A204.1 (cell line): ENCODE measurements around the gene AP1G1.

Experiments used
- FAIRE-seq: peaks from 2 replicates; lab custom pipeline; 2012; peaks lifted over from hg19 to GRCh38; lab: Jason Lieb, UNC

Gene AP1G1

DNA sequence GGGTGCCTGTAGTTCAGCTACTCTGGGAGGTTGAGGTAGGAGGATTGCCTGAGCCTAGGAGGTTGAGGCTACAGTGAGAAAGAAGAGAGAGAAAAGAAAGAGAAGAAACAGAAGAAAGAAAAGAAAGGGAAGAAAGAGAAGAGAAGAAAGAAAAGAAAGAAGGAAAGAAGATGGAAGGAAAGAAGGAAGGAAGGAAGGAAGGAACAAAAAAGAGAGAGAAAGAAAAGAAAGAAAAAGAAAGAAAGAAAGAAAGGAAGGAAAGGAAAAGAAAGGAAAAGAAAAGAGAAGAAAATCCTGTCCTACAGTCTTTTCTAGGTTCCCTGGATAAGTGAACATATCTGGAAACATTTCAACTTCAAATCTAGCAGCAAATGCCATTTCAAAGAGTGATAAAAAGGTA, 54.5 kb downstream of the AP1G1 start:
- FAIRE-seq: no peak

DNA sequence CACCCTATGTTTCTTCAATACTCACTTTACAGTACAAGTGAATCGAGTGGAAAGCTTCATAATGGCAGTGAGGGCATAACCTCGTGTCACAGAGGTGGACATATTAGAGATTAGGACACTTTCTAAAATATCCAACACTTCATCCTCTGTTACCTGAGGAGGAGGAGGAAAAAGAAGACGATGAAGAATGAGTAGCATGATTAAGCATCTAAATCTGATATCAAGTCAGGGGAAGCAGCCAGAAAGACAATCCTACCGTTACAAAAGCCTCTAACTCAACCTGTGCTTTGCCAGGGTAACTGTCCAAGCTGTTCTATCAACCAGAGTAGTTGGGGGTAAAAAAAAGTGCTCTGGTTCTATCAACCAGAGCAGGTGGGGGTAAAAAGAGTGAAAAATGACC, 60.4 kb downstream of the AP1G1 start:
- no peak for FAIRE-seq

DNA sequence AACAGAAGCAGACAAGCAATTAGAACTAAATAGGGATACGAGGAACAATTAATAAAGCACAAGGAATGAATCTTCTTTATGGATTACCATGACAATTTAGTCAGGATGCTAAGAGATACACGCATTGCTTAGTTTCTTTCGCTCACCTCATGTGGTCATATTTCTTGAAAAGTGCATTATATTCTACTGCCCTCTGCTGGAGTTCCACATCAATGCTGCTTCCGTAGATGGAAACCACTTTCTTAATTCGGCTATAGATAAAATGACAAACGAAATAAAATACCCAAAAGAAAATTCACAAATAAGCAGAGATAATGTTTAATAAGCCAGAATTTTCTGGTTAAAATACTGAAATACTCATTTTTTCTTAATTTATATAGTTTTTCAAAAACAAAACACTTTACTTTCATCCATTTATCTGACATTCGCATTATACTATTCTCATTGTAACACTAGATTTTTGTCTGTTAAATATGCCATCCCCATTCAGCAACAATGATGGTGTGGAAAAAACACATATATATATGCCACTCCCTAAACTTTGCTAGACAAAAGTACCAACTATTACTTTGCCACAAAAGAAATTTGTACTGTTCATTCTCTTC, 62.1 kb downstream of the AP1G1 start:
- peak; percentile 92 for FAIRE-seq

DNA sequence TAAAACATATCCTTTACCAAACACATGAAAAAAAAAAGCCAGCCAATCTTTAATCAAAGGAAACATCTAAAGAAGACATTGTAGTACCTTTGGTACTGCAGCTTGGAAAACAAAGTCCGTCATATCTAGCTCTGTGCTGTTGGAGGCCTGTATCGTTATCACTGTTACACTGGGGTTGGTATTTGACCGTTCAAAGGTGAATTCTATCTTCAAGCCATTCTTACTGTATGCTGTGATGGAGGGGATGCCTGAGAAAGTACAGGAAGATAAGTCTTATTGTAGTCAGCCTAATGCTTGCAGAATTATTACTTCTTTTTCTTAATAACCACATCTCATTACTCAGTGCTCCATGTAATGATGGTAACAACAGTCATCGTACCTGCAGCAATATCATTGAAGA, 69.8 kb downstream of the AP1G1 start:
- FAIRE-seq: no peak

DNA sequence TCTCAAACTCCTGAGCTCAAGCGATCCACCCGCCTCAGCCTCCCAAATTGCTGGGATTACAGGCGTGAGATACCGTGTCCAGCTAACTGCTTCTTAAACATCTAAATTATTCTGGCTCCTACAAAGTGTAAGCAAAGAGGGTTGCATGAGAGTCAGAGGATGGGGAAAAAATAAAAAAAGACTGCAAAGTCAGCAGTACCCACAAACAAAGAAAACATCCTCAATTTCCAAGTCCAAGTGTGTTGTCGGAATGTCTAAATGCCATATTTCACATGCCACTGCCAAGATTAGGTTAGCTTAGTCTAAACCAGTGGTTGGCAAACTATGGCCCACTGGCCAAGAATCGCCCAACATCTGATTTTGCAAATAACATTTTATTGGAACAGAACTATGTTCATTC, 71.1 kb downstream of the AP1G1 start:
- FAIRE-seq: no peak

DNA sequence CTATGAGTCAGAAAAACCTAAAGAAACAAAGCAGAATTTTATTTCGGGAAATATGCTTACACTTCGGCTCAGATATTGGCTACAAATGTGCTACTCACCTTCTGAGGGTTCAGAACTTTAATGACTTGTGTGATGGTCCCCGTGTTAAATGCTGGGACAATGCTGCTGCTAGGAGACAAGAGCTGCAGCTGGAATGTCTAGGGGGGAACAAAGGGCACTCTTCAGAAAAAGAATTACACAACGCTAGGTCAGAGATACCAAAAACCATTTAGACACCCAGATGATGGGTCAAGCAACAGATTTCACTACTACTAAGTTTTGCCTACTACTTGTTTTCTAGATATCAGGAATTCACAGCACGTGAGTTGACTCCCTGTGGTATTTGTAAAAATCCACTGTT, 74.1 kb downstream of the AP1G1 start:
- no peak for FAIRE-seq

DNA sequence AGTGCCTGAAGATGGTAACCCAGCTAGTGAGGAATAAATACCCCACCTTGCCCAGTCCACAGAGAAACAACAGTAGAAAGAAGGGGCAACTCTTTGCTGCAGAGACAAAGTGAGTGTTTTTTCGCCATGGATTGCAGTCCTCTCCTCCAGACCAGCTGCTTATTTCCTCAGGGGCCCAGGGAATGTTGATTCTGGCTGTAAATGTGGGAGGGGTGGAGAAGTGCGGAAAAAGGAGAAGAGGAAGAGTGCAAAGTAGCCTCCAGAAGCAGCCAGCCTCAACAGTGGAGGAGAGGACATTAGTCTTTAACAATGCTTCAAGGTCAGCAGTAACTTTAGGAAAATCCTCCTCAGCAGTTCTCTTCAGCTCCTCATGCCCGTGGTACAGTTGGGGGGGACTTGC, 76.0 kb downstream of the AP1G1 start:
- no peak for FAIRE-seq

DNA sequence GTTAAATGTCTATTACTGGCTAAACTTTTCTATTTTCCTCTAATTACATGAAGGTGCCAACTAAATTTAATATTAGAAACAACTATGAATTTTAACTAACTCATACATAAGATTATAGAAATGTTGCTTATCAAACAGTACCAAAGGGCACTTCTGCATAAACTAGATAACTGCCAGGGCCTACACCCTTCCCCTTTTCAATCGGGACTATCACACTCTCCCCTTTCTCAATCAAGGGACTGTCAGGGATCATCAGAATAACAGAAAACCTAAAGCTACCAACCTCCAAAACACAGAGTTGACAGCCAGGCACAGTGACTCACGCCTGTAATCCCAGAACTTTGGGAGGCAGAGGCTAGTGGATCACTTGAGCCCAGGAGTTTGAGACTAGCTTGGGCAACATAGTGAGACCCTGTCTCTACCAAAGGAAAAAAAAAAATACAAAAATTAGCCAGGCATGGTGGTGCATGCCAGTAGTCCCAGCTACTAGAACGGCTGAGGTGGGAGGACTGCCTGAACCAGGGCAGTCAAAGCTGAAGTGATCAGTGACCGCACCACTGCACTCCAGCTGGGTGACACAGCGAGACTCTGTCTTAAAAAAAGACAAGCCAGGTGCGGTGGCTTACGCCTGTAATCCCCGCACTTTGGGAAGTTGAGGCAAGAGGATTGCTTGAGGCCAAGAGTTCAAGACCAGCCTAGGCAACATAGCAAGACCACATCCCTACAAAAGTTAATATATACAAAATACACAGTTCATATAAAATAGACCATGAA, 80.9 kb downstream of the AP1G1 start:
- FAIRE-seq: no peak

DNA sequence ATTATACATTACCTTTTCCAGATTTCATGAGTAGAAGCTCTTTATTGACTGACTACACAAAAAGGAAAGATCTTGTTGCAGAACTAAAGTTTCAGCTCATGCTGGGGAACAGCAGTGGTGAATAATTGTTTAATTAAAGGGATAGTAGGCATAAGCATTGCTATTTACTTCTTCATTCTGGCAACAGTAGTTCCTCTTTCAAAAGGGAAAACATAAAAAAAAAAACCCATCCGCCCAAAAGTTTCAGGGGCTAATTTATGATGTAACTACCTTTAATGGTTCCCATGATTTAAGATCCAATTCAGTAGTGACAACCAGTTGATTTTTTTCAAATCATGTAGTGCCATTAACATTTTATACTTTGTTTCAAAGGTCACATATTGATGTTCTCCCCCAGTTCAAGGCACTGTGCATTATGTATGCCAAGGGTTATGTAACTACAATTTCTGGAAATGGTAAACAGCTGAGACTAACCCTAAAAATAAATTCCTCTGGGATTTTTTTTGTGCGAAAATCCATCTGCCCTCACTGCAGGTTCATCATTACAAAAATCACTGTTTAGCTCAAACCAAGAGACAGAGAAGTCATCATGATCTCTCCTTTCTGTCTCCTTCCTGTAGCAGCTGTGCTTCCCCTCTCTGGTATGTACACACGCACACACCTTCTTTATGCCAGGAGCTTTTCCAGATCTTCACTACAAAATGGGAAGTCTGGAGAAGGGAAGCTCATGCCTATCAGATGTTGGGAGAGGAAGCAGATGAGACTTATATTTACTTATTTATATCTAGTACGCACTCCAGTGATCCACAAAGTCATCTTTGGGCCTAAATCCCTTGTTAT, 81.9 kb downstream of the AP1G1 start:
- FAIRE-seq: no peak

DNA sequence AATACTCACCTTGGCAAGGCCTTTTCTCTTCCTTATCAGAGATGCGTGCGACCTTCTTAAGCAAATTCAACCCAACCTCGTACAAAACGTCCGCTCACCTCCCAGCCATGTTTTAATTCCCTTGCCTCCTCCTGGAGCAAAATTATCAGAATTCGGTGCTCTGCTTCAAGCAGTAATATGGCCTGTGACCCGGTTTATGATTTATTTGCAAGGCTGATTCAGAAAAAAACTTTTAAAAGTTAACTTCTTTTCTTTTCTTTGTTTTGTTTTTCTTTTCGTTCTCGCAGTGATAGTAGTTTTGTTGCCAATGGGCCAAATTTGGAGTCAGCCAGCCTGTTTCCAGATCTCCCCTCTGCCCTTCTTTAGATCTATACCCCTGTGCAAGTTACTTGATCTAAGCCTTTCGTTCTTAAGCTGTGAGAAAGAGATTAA, 84.3 kb downstream of the AP1G1 start, which contains the start of gene PHLPP2:
PHLPP2 (minus strand) TSS at position 382 of the 432 bp plus-strand sequence. CDS start 9,906 bp downstream, outside the sequence.
- FAIRE-seq: no peak

DNA sequence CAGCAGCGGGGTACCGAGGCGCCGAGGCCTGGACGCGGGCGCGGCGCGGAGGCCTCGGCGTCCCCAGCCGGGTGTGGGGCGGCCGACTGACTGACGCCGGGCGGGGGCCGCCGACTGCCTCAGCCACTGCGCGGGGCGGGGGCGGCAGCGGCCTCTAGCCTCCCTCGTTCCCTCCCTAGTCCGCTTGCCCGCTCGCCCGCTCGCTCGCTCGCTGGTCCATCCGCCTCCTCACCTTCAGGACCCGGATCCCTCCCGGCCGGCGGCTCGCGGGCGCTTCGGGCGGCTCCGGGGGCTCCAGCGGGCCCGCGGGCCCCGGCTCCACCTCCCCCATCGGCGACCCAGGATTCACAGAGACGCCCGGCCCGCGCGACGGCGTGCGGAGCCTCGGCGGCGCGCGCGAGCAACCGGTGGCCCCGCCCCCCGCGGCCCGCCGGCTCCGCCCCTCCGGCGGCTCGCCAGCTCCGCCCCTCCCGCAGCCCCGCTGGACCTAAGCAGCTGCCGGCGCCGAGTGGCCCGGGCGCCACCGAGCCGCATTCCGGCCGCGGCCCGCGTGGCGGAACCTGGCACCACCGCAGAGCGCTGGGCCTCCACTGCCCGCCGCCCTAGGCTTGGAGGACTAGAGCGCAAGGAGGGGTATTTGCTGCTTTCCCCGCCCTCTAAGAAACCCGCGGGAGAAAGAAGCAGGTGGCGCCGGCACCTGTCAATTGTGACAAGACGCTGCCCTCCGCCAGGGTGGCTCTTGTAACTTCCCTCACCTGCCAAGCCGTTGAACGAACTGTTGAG, 84.9 kb downstream of the AP1G1 start:
- no peak for FAIRE-seq

DNA sequence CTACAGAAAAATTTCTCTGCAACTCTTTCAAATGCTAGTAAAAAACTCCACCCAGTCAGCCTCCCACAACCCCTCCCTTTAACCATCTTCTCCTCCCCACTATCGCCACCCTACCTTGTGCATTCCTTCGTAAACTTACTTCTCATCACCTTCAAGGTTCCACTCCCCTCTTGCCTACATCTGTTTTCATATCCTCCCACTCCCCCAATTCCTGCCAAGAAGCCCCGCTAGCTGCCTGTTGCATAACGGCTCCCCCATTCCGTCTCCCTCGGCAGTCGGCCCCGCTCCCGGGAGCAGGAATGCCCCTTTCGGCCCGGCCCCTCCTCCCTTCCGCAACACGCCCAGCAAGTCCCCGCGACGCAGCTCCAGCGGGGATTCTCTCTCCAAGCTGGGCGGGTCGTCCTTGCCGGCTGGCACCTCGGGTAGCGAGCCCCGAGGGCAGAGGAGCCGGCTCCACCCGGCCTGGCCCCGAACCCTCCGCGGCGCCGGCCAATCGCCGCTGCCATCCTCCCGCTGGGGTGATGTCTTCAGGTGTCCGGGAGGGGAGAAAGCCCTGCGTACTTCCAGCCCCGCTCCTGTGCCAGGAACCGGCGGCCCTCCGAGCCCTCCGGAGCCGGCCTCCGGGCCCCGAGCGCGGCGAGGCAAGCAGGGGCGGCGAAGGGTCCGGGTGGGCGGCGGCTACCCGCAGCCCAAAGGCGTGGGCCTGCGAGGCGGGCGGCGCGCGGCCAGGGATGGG, 85.7 kb downstream of the AP1G1 start:
- FAIRE-seq: no peak

DNA sequence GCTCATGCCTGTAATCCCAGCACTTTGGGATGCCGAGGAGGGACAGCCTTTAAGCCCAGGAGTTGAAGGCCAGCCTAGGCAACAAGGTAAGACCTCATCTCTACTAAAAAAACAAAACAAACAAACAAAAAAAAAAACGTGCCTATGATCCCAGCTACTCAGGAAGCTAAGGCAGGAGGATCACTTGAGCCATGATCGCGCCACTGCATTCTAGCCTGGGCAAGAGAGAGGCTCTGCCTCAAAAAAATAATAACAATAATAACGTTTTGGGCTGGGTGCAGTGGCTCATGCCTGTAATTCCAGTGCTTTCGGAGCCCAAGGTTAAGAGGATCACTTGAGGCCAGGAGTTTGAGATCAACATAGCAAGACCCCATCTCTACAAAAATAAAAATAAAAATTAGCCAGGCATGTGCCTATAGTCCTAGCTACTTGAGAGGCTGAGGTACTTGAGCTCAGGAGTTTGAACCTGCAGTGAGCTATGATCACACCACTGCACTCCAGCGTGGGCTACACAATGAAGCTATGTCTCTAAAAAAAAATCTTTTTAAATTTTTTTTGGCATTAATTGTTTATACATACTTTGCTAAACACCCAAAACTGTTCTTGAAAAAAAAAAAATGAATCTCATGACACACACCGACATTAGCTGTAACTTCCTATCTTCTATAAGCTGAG, 87.4 kb downstream of the AP1G1 start:
- FAIRE-seq: no peak

DNA sequence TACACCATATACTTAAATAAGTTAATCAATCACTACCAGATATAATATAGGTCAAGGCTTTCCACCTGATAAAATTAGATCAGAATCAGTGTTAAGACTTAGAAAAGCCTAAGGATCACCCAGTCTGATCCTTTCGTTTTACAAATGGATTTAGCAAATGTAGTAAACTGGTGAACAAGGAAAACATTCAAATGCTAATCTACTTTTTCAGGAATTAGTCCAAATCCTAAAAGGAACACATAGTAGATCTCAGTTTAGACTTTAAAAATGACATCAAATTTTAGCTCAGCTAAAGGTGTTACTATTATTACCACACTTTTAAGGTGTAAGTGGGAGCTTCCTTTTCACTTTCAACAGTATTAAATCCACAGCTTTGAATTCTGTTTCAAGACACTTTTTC, 96.1 kb downstream of the AP1G1 start:
- FAIRE-seq: no peak

DNA sequence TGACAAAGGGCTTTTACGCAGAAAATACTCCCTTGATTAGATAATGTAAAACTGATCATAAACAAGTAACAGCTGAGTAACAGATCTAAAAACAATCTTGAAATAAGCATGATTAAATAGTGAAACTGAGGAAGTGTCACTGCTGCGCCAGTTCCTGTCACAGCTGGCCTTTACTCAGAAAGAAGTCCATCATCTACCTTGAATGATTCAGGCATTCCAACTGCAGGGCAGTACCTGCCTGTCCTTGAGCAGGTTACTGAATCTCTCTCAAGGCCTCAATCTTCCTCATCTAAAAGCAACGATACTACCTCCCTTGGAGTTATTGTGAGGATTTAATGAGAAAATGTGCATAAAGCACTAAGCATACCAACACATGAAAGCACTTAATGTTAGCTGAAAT, 96.8 kb downstream of the AP1G1 start:
- FAIRE-seq: no peak

DNA sequence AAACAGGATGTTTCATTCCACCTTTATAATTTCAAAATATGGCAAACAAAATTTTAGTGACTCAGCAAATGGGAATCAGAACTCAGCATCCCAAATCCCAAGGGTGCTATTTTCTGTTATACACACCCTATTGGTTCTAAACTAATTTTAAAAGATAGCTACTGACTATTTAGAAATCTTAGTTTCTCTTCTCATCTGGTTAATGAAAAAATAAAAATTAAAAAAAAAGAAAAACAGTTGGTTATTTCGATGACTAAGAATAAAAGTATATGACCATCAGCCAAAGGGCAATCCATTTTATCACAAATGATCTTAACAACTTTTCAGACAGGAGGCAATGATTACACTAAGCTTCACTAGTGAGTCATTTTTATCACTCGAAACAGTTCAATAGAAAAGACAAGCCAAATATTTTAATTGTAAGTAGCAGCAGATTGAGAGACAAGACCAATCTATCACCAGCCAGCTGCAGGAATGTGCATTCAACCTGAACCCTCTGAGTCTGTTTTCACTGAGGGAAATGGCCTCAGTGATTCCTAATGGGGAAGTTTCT, 99.3 kb downstream of the AP1G1 start:
- FAIRE-seq: no peak

DNA sequence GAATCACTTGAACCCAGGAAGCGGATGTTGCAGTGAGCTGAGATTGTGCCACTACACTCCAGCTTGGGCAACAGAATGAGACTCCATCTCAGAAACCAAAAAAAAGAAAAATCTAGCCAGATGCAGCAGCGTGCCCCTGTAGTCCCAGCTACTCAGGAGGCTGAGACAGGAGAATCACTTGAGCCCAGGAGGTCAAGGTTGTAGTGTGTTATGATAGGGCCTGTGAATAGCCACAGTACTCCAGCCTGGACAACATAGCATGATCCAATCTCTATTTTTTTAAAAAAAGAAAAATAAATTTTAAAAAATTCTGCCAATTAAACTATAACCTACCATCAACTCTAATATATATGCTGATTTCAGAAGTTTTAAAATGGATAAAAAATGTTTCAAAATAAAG, 99.9 kb downstream of the AP1G1 start:
- peak; percentile 27 for FAIRE-seq

DNA sequence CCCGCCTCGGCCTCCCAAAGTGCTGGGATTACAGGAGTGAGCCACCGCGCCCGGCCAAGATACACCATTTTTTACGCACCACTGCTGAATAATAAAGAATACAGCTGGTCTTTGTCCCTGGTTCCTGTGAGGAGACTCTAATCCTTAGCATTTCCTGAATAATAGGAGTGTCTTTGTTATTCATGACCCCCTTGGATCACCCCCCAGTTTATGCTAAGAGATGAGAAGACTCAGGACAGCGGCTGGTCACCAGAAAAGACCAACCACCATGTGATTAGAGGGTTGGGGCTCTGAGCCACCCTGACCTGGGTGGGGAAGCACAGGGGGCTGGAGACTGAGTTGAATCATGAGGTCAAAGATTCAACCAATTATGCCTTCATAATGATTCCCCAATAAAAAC, 101.4 kb downstream of the AP1G1 start:
- FAIRE-seq: no peak

DNA sequence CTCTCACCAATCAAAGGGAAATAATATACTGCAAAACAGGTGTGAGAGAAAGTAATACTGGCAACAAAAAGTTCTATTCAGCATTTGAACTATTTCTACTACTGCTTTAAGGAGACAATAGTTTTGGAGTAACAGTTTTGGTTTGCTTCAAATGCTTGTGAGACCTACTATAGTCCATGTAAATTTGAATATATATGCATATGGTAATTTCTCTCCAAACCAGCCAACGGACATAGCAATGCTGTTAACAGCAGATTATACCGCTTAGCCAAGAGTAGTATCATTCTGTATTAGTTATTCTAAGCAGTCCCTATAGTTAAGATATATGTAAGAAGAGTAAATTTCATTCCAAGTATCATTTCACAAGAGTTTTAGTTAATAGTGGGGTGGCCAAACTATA, 102.6 kb downstream of the AP1G1 start:
- FAIRE-seq: no peak

DNA sequence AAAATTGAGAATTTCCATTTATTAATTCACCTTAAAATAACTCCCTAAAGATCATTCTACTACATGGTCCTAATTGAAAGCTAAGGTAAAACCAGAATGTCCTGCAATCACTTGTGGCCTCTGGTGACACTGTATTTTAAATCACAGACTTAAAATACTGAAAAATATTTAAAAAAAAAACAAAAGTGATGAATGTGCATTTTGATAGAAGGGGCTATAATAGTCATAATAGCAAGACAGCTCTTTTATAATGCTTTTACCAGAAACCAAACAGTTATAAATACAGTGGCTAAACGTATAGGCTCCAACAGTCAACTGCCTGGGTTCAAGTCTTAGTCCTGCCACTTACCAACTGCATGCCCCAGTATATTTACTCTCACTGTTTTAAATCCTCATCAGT, 105.3 kb downstream of the AP1G1 start:
- no peak for FAIRE-seq

DNA sequence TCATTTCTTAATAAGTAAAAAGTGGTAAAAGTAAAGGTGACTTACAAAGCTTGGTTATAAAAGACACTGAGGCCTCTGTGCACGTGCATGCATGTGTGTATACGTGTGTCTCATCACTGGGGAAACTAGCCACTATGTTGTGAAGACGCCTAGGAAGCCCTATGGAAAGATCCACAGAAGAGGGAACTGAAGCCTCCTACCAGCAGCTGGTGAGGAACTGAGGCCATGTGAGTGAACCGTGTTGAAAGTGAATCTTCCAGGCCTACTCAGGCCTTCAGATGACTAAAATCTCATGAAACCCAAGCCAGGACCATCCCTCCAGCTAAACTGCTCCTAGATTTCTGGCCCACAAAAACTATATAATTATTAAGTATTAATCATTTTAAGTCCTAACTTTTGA, 107.8 kb downstream of the AP1G1 start:
- FAIRE-seq: no peak
